H1 (cell line): Measurements from ENCODE around the gene SSC5D. TPM values are rescaled to one million over a fixed set of nuclear protein-coding genes. Genes with fewer than 3 reads are reported as not detected.

ENCODE experiments used
- CTCF ChIA-PET: fragments of 300-600 bp; sonication (Branson Sonifier 250); formaldehyde crosslinking; loops from one replicate; lab custom pipeline; 2021; ENCODE audit not compliant: partially characterized antibody; lab: Charles Lee
- POLR2A ChIA-PET: fragments of 300-600 bp; sonication (Branson Sonifier 250); formaldehyde crosslinking; loops from one replicate; lab custom pipeline; 2021; ENCODE audit warnings: inconsistent platforms; ENCODE audit not compliant: partially characterized antibody; lab: Charles Lee
- DNase-seq, 2 experiments: peaks; one replicate each; pipeline versions ENCODE4 v3.0.0 to v3.0.0-alpha.2; 2010 to 2022; ENCODE audit warnings: low spot score in 2 of 2, low read depth in 1 of 2, mixed read lengths in 1 of 2
- FAIRE-seq: peaks from 2 replicates; lab custom pipeline; 2011; peaks lifted over from hg19 to GRCh38; lab: Jason Lieb, UNC
- H2AFZ ChIP-seq: 2 replicates; pipeline ENCODE4 v1.8.1; 2012; ENCODE audit warnings: low read length, inconsistent platforms
- H2AK5ac ChIP-seq: 2 replicates; pipeline ENCODE4 v1.6.1; 2013; ENCODE audit warnings: low read depth, low read length
- H2BK120ac ChIP-seq: replicated peaks from 2 replicates; pipeline ENCODE3; 2013; ENCODE audit warnings: low read depth, low read length, inconsistent platforms
- H2BK12ac ChIP-seq: 2 replicates; pipeline ENCODE4 v1.6.1; 2013; ENCODE audit warnings: low read depth, low read length
- H2BK15ac ChIP-seq: 2 replicates; pipeline ENCODE4 v1.6.1; 2013; ENCODE audit warnings: low read length
- H2BK20ac ChIP-seq: 2 replicates; pipeline ENCODE4 v1.6.1; 2013; ENCODE audit warnings: low read length
- H2BK5ac ChIP-seq: 2 replicates; pipeline ENCODE4 v1.6.1; 2013; ENCODE audit warnings: low read depth, low read length
- H3K14ac ChIP-seq: 2 replicates; pipeline ENCODE4 v1.6.1; 2013; ENCODE audit warnings: inconsistent platforms; ENCODE audit not compliant: insufficient read length
- H3K18ac ChIP-seq: 2 replicates; pipeline ENCODE4 v1.6.1; 2013; ENCODE audit warnings: low read length; ENCODE audit errors: extremely low read depth
- H3K23ac ChIP-seq: 2 replicates; pipeline ENCODE4 v1.6.1; 2013; ENCODE audit warnings: inconsistent platforms; ENCODE audit not compliant: insufficient read length
- H3K23me2 ChIP-seq: 2 replicates; pipeline ENCODE4 v1.6.1; 2013; ENCODE audit warnings: low read depth, low read length
- H3K27ac ChIP-seq: 2 replicates; pipeline ENCODE4 v1.6.1; 2011; ENCODE audit warnings: low read depth, low read length, inconsistent platforms
- H3K27me3 ChIP-seq, 4 experiments: replicated peaks in 1 of 4; 1 replicate in 1 of 4; 2 replicates in 3 of 4; pipeline versions ENCODE4 v1.6.1 to v1.8.1; 2011 to 2013; ENCODE audit warnings: low read length in 3 of 4, mild to moderate bottlenecking in 3 of 4, inconsistent platforms in 2 of 4, mixed read lengths in 2 of 4, moderate library complexity in 1 of 4; ENCODE audit not compliant: control insufficient read depth in 3 of 4, insufficient read depth in 3 of 4; ENCODE audit errors: extremely low read depth in 1 of 4
- H3K36me3 ChIP-seq, 4 experiments: 2 replicates each; pipeline versions ENCODE4 v1.6.1 to v1.8.1; 2011 to 2013; ENCODE audit warnings: mild to moderate bottlenecking in 4 of 4, low read length in 3 of 4, moderate library complexity in 2 of 4, control low read depth in 1 of 4, inconsistent platforms in 1 of 4; ENCODE audit not compliant: insufficient read depth in 4 of 4, control insufficient read depth in 2 of 4
- H3K4ac ChIP-seq: replicated peaks from 2 replicates; pipeline ENCODE3; 2013; ENCODE audit warnings: low read length, low read depth, mixed read lengths, inconsistent platforms; ENCODE audit not compliant: insufficient read length
- H3K4me1 ChIP-seq, 4 experiments: replicated peaks in 1 of 4; 1 replicate in 1 of 4; 2 replicates in 3 of 4; pipeline versions ENCODE4 v1.6.1 to v1.8.1; 2011 to 2013; ENCODE audit warnings: low read length in 3 of 4, inconsistent platforms in 2 of 4, mixed read lengths in 1 of 4; ENCODE audit not compliant: insufficient read depth in 4 of 4, control insufficient read depth in 3 of 4
- H3K4me2 ChIP-seq, 2 experiments: 2 replicates each; pipeline versions ENCODE4 v1.6.1 to v1.8.1; 2011 to 2013; ENCODE audit warnings: low read depth in 2 of 2, low read length in 2 of 2, control low read depth in 1 of 2, inconsistent platforms in 1 of 2, mild to moderate bottlenecking in 1 of 2; ENCODE audit not compliant: insufficient read depth in 1 of 2
- H3K4me3 ChIP-seq, 4 experiments: fragments of 200-600, 300-600 bp in 1 of 4; sonication (generic), shearing (Covaris generic), sonication (Bioruptor Twin) in 1 of 4; 2 replicates each; pipeline versions ENCODE4 v1.5.1 to v1.8.1; 2011 to 2016; ENCODE audit warnings: low read length in 4 of 4, low read depth in 3 of 4, control low read depth in 2 of 4, inconsistent platforms in 2 of 4, mild to moderate bottlenecking in 2 of 4, mixed read lengths in 1 of 4, moderate library complexity in 1 of 4; ENCODE audit not compliant: insufficient read depth in 2 of 4; ENCODE audit errors: extremely low read depth in 1 of 4
- H3K56ac ChIP-seq: replicated peaks from 2 replicates; pipeline ENCODE3; 2013; ENCODE audit warnings: low read depth, mild to moderate bottlenecking, mixed read lengths, low read length, inconsistent platforms; ENCODE audit not compliant: insufficient read length
- H3K79me1 ChIP-seq: 2 replicates; pipeline ENCODE4 v1.6.1; 2013; ENCODE audit warnings: low read depth, low read length, control low read depth
- H3K79me2 ChIP-seq, 2 experiments: 2 replicates each; pipeline versions ENCODE4 v1.6.1 to v1.8.1; 2012 to 2013; ENCODE audit warnings: low read length in 2 of 2, mild to moderate bottlenecking in 2 of 2, inconsistent platforms in 1 of 2; ENCODE audit not compliant: insufficient read depth in 2 of 2, control insufficient read depth in 1 of 2
- H3K9ac ChIP-seq, 4 experiments: replicated peaks in 1 of 4; 1 replicate in 1 of 4; 2 replicates in 3 of 4; pipeline versions ENCODE4 v1.6.1 to v1.8.1; 2011 to 2013; ENCODE audit warnings: low read depth in 3 of 4, low read length in 3 of 4, control low read depth in 2 of 4, mild to moderate bottlenecking in 2 of 4, moderate library complexity in 2 of 4, inconsistent platforms in 1 of 4; ENCODE audit errors: extremely low read depth in 1 of 4
- H3K9me3 ChIP-seq, 2 experiments: 2 replicates each; pipeline versions ENCODE4 v1.6.1 to v1.8.1; 2012 to 2013; ENCODE audit warnings: mild to moderate bottlenecking in 2 of 2, moderate library complexity in 2 of 2, control low read depth in 1 of 2, inconsistent platforms in 1 of 2, low read depth in 1 of 2, low read length in 1 of 2, mixed read lengths in 1 of 2; ENCODE audit not compliant: insufficient read depth in 2 of 2
- H4K20me1 ChIP-seq, 2 experiments: replicated peaks in 1 of 2; 2 replicates each; pipeline versions ENCODE3 to v1.8.1; 2011 to 2013; ENCODE audit warnings: inconsistent platforms in 2 of 2, low read length in 2 of 2, mild to moderate bottlenecking in 1 of 2; ENCODE audit not compliant: insufficient read depth in 2 of 2, control insufficient read depth in 1 of 2
- H4K5ac ChIP-seq: 2 replicates; pipeline ENCODE4 v1.6.1; 2013; ENCODE audit warnings: low read length, low read depth, mixed read lengths, inconsistent platforms; ENCODE audit not compliant: insufficient read length
- H4K8ac ChIP-seq: 2 replicates; pipeline ENCODE4 v1.8.0; 2013; ENCODE audit warnings: mild to moderate bottlenecking, moderate library complexity, low read length, inconsistent platforms; ENCODE audit not compliant: insufficient read depth; ENCODE audit errors: extremely low read depth
- H4K91ac ChIP-seq: replicated peaks from 2 replicates; pipeline ENCODE3; 2013; ENCODE audit warnings: low read length, mixed read lengths, inconsistent platforms; ENCODE audit not compliant: insufficient read length
- BRCA1 ChIP-seq: IDR thresholded peaks from 2 replicates; pipeline ENCODE4 v1.6.1; 2012; ENCODE audit warnings: low read depth, low read length, improper control_type of control experiment
- CEBPB ChIP-seq: IDR thresholded peaks from 2 replicates; pipeline ENCODE4 v1.6.1; 2012; ENCODE audit warnings: low read depth, low read length
- CTBP2 ChIP-seq: IDR thresholded peaks from 2 replicates; pipeline ENCODE4 v1.7.0; 2011; ENCODE audit warnings: borderline replicate concordance, mild to moderate bottlenecking, moderate library complexity, mixed read lengths, low read length; ENCODE audit not compliant: insufficient read depth, insufficient read length
- JUND ChIP-seq: IDR thresholded peaks from 2 replicates; pipeline ENCODE4 v1.6.1; 2011; ENCODE audit warnings: mild to moderate bottlenecking, improper control_type of control experiment, low read length
- NRF1 ChIP-seq: IDR thresholded peaks from 2 replicates; pipeline ENCODE4 v1.6.1; 2011; ENCODE audit warnings: mild to moderate bottlenecking, low read depth, low read length, improper control_type of control experiment
- TEAD4 ChIP-seq: IDR thresholded peaks from 2 replicates; pipeline ENCODE4 v1.6.1; 2012; ENCODE audit warnings: low read depth, low read length, inconsistent platforms, mixed read lengths
- ZNF274 ChIP-seq: IDR thresholded peaks from 2 replicates; pipeline ENCODE4 v1.7.0; 2012; ENCODE audit warnings: low read length, borderline replicate concordance; ENCODE audit errors: extremely low read depth
- WGBS, 2 experiments: shearing (Covaris generic) in 1 of 2; methylation state at CpG; one replicate each; pipeline versions ENCODE4 v1.1.6 to v1.1.7; 2013 to 2015; ENCODE audit warnings: low lambda C conversion rate in 2 of 2, mixed read lengths in 2 of 2, inconsistent platforms in 1 of 2, low coverage in 1 of 2, missing lambda C conversion rate in 1 of 2; ENCODE audit not compliant: insufficient replicate concordance in 2 of 2, insufficient coverage in 1 of 2, insufficient read length in 1 of 2; ENCODE audit errors: extremely low coverage in 1 of 2, missing lambda C conversion rate in 1 of 2; 5-methylcytosine and 5-hydroxymethylcytosine counted together
- polyA plus RNA-seq, 7 experiments: library from polyadenylated mRNA; depleted of rRNA in 3 of 7; stranded (reverse) in 5 of 7; unstranded in 2 of 7; fragments of >200 nt in 5 of 7; fragments of 200-250 nt in 2 of 7; gene quantifications; 1 replicate in 5 of 7; 2 replicates in 1 of 7; 4 replicates in 1 of 7; pipeline versions ENCODE4 v1.2.1 to v1.2.3, GENCODE V29; 2011 to 2013; ENCODE audit warnings: missing spikeins in 2 of 7, mixed read lengths in 2 of 7
- total RNA-seq: library from RNA; stranded (reverse); fragmentation: NEBNext Ultra II Directional; extraction: Animal tissue kit (Norgen Biotek cat#: 25700); gene quantifications from 2 replicates; pipeline ENCODE4 v1.2.1, GENCODE V29; 2021

The SSC5D gene
- total and polyA plus RNA-seq, 2 of the 8 experiments (the other 6 are each of a cell fraction or from before 2014, with no cell fraction given): 0.39 to 1.7 TPM

DNA sequence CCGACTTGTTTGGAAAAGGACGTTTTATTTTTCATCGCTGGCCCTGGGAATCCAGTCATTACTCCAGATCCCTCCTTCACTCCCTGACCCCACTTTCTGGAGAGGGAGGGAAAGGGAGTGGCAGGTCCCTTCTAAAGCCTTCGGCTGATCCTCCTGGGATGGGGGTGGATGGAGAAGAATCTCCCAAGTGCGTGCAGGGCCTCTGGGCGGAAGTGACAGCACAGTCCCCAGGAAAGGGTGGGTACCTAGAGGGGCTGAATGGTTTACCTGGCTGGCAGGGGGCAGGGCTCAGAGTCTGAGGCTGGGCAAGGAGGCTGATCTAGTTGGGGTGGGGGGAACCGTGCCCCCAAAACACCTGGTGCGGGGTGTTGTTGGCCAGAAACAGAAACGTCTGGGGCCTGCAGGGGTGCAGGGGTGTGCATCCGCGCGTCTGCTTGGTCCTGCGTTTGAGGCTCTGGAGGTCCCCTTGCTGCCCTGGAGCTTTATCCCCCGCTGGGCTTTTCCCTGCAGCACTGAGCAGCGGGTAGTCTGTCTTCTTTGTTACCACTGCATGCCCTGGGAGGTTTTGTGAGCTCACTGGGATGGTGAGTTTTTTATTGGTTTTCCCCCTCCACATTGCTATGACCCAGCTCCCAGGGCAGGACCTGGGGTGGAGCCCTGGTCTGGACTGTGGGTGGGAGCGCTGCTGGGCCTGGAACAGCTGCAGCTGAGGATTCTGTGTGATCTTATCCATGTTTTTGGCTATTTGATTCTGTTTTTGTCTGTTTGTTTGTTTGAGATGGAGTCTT, 14.8 kb upstream of the SSC5D start:
- no peak overlapping the region for H3K56ac ChIP-seq
- H4K91ac ChIP-seq: peak overlapping the region; percentile 56
- peak overlapping the region; percentile 44; the same call in 1 of the 2 replicates for H2BK12ac ChIP-seq
- H3K27me3 ChIP-seq: no peaks in the 10 kb centered on the region; a peak in 2 of 7 replicates
- WGBS, 2 experiments: 59% methylated on average over 14 of the region's 16 CpGs; no CpG with 5 or more reads in 1 of the 2 experiments
- H3K9me3 ChIP-seq: no peaks in the 10 kb centered on the region
- H3K18ac ChIP-seq: peak overlapping the region; percentile 83
- peak overlapping the region; percentile 72; the same call in 1 of the 2 replicates for H2BK20ac ChIP-seq
- FAIRE-seq (no peak), DNase-seq (no peak)
- H3K4me3 ChIP-seq: no peak overlapping the region
- H2BK5ac ChIP-seq: peak overlapping the region; percentile 21; the same call in 1 of the 2 replicates
- H2AFZ ChIP-seq: no peak overlapping the region
- peaks cover 0 to 9% of the 10 kb centered on the region in 2 experiments; a peak in 2 of 4 replicates for H3K79me2 ChIP-seq
- H3K79me1 ChIP-seq: peaks cover 6% of the 10 kb centered on the region; the same call in 1 of the 2 replicates
- peak overlapping the region; percentile 48; the same call in 1 of the 2 replicates for H2BK15ac ChIP-seq
- H4K20me1 ChIP-seq: no peaks in the 10 kb centered on the region
- H3K4me2 ChIP-seq: peak overlapping the region; percentile 16 to 37; a peak in 1 of 4 replicates
- H3K9ac ChIP-seq: 0 out of 7 replicates have a peak overlapping the region, but pooled peaks of 1 of the 4 experiments have one; percentile 27
- CTCF ChIA-PET: interaction anchor here (0.9 to 2.1 kb wide), 6 partner anchors 8 to 43 kb away, joined by 3 to 7 read pairs (median 5); partner anchors contain the start of genes C19orf85 and NAT14
- H2BK120ac ChIP-seq: no peak overlapping the region
- H3K23me2 ChIP-seq: peaks cover 3% of the 10 kb centered on the region
- no peaks in the 10 kb centered on the region for H3K36me3 ChIP-seq
- H3K23ac ChIP-seq: no peak overlapping the region
- peak overlapping the region; percentile 58 for H4K5ac ChIP-seq
- POLR2A ChIA-PET: interaction anchor here (1.0 to 7.6 kb wide), 6 partner anchors 9 to 126 kb away, joined by 3 to 57 read pairs (median 4); partner anchors contain the start of genes FIZ1, NAT14, SSC5D and ZNF524
- H3K27ac ChIP-seq: no peak overlapping the region
- H2AK5ac ChIP-seq: 0 out of 2 replicates have a peak overlapping the region, but pooled peaks have one; percentile 13
- H3K14ac ChIP-seq: no peak overlapping the region
- H4K8ac ChIP-seq: no peak overlapping the region
- no peak overlapping the region for H3K4ac ChIP-seq
- H3K4me1 ChIP-seq: peaks cover 0 to 16% (median 6%) of the 10 kb centered on the region in 4 experiments; a peak in 5 of 7 replicates
- TF ChIP-seq TEAD4 (no peak), ZNF274 (no peak), NRF1 (no peak), BRCA1 (no peak), CEBPB (no peak), CTBP2 (no peak), JUND (no peak)
